Breast epithelium (tissue), 3 donors: ENCODE data around the gene CYFIP1.

Experiments
- POLR2A ChIP-seq: fragments of 450-650 bp; IDR thresholded peaks from one replicate; pipeline ENCODE4 v1.6.1; 2016; ENCODE audit warnings: antibody characterized with exemption, mild to moderate bottlenecking, moderate library complexity
- POLR2AphosphoS5 ChIP-seq, 3 donors: sonication (generic); formaldehyde crosslinking; IDR thresholded peaks; one replicate each; pipeline ENCODE4 v1.6.1; 2017; ENCODE audit warnings: antibody characterized with exemption in 3 of 3
- TF ChIP-seq, protein P1 (sequence below), 3 donors: fragments of 450-650 bp; IDR thresholded peaks; one replicate each; pipeline ENCODE4 v1.5.1; 2016 to 2017; ENCODE audit warnings: antibody characterized with exemption in 3 of 3, mild to moderate bottlenecking in 3 of 3, moderate library complexity in 3 of 3

DNA sequence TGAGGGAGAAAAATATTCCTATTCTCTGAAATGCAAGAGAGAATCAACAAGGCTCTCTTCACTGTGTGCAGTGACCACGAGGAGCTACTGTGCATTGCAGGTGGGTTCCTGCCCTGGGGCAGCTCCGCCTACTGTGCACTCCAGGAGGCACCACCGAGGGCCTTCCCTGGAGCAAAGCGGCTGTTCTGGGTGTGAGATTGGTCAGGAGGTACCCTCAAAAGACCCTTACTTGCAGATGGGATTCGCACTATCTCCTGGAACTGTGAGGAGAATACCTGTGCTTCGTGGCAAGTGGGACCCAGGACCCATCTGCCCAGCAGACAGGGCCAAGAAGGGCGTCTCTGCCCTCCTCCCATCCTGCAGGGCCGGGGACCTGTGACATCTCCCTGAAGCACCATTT lies 68.9 kb downstream of the CYFIP1 start:
- TF ChIP-seq, protein P1, sequence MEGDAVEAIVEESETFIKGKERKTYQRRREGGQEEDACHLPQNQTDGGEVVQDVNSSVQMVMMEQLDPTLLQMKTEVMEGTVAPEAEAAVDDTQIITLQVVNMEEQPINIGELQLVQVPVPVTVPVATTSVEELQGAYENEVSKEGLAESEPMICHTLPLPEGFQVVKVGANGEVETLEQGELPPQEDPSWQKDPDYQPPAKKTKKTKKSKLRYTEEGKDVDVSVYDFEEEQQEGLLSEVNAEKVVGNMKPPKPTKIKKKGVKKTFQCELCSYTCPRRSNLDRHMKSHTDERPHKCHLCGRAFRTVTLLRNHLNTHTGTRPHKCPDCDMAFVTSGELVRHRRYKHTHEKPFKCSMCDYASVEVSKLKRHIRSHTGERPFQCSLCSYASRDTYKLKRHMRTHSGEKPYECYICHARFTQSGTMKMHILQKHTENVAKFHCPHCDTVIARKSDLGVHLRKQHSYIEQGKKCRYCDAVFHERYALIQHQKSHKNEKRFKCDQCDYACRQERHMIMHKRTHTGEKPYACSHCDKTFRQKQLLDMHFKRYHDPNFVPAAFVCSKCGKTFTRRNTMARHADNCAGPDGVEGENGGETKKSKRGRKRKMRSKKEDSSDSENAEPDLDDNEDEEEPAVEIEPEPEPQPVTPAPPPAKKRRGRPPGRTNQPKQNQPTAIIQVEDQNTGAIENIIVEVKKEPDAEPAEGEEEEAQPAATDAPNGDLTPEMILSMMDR (IDR thresholded peaks at IDR 0.05): no peak
- TF ChIP-seq POLR2A: no peak
- no peak for TF ChIP-seq POLR2AphosphoS5 (IDR thresholded peaks at IDR 0.05)
